ENCODE data around the gene CCDC188. TPM values are rescaled to one million over a fixed set of nuclear protein-coding genes. Genes with fewer than 3 reads are reported as not detected.

The CCDC188 gene
- total and polyA plus RNA-seq, 2 of the 13 experiments (the other 11 are each of a cell fraction or from before 2014, with no cell fraction given): not detected

DNA sequence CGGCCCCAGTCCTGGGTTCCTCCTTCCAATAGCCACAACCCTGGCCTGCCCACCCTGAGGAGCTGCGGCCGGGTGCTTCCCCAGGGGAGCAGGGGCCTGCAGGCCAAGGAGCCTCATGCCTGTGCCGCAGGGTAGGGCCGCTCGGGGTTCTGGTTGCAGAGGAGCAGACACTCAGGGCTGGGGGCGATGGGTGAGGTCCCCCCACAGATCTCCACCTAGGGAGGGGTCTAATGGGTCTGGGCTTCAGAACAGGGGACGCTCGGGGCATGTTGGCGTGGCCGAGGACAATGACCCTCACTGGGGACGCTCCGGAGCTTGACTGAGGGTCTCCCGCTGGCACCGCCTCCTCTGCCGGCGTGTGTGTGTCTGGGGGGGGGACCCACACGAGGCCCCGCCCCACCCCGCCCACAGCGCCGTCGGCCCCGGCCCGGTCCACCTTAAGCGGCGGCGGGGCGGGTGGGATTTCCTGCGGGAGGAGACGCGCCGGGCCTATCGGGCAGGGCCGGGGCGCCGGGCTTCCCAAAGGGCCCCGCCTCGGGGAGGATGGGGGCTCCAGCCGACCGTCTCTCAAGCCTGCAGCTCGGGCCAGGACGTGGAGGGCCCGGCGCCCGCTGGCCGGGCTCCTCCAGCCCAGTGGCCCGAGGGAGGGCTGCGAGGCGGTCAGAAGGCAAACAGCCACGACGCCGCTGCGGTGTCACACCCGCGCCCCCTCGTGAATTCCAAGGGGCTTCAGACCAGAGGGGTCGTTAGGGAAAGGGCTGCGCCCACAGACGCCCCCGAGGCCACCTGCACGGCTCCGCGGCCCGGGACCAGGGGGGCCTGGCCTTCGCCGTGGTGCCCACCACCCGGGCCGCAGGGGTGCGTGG lies 19.9 kb downstream of the CCDC188 start (continued):
- TF ChIP-seq, protein P1, sequence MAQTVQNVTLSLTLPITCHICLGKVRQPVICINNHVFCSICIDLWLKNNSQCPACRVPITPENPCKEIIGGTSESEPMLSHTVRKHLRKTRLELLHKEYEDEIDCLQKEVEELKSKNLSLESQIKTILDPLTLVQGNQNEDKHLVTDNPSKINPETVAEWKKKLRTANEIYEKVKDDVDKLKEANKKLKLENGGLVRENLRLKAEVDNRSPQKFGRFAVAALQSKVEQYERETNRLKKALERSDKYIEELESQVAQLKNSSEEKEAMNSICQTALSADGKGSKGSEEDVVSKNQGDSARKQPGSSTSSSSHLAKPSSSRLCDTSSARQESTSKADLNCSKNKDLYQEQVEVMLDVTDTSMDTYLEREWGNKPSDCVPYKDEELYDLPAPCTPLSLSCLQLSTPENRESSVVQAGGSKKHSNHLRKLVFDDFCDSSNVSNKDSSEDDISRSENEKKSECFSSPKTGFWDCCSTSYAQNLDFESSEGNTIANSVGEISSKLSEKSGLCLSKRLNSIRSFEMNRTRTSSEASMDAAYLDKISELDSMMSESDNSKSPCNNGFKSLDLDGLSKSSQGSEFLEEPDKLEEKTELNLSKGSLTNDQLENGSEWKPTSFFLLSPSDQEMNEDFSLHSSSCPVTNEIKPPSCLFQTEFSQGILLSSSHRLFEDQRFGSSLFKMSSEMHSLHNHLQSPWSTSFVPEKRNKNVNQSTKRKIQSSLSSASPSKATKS (CRISPR knock-in tag; IDR thresholded peaks at IDR 0.05): no peak
- TF ChIP-seq NCOR1 (IDR thresholded peaks at IDR 0.05; ENCODE audit: borderline replicate concordance, low read length) (no peak), REPIN1 (CRISPR knock-in tag; IDR thresholded peaks at IDR 0.05; ENCODE audit: borderline replicate concordance, low read depth) (no peak), HOXA7 (CRISPR knock-in tag; IDR thresholded peaks at IDR 0.05) (no peak), ZBTB7B (CRISPR knock-in tag; IDR thresholded peaks at IDR 0.05) (peak; percentile 26; the same call in 1 of the 2 replicates), ELF3 (CRISPR knock-in tag; IDR thresholded peaks at IDR 0.05) (no peak), ZNF446 (CRISPR knock-in tag; IDR thresholded peaks at IDR 0.05) (no peak), ZFX (CRISPR knock-in tag; IDR thresholded peaks at IDR 0.05; ENCODE audit: low read depth) (peak; percentile 71), ZNF674 (CRISPR knock-in tag; IDR thresholded peaks at IDR 0.05; ENCODE audit: low read depth) (no peak), MAFG (CRISPR knock-in tag; IDR thresholded peaks at IDR 0.05) (no peak)
- TF ChIP-seq, protein P2, sequence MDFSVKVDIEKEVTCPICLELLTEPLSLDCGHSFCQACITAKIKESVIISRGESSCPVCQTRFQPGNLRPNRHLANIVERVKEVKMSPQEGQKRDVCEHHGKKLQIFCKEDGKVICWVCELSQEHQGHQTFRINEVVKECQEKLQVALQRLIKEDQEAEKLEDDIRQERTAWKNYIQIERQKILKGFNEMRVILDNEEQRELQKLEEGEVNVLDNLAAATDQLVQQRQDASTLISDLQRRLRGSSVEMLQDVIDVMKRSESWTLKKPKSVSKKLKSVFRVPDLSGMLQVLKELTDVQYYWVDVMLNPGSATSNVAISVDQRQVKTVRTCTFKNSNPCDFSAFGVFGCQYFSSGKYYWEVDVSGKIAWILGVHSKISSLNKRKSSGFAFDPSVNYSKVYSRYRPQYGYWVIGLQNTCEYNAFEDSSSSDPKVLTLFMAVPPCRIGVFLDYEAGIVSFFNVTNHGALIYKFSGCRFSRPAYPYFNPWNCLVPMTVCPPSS (IDR thresholded peaks at IDR 0.05): no peak
- TF ChIP-seq, protein P3, sequence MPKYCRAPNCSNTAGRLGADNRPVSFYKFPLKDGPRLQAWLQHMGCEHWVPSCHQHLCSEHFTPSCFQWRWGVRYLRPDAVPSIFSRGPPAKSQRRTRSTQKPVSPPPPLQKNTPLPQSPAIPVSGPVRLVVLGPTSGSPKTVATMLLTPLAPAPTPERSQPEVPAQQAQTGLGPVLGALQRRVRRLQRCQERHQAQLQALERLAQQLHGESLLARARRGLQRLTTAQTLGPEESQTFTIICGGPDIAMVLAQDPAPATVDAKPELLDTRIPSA (CRISPR knock-in tag; IDR thresholded peaks at IDR 0.05; ENCODE audit: borderline replicate concordance): no peak
- TF ChIP-seq, protein P4, sequence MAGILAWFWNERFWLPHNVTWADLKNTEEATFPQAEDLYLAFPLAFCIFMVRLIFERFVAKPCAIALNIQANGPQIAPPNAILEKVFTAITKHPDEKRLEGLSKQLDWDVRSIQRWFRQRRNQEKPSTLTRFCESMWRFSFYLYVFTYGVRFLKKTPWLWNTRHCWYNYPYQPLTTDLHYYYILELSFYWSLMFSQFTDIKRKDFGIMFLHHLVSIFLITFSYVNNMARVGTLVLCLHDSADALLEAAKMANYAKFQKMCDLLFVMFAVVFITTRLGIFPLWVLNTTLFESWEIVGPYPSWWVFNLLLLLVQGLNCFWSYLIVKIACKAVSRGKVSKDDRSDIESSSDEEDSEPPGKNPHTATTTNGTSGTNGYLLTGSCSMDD (CRISPR knock-in tag; IDR thresholded peaks at IDR 0.05): no peak
- TF ChIP-seq, protein P5, sequence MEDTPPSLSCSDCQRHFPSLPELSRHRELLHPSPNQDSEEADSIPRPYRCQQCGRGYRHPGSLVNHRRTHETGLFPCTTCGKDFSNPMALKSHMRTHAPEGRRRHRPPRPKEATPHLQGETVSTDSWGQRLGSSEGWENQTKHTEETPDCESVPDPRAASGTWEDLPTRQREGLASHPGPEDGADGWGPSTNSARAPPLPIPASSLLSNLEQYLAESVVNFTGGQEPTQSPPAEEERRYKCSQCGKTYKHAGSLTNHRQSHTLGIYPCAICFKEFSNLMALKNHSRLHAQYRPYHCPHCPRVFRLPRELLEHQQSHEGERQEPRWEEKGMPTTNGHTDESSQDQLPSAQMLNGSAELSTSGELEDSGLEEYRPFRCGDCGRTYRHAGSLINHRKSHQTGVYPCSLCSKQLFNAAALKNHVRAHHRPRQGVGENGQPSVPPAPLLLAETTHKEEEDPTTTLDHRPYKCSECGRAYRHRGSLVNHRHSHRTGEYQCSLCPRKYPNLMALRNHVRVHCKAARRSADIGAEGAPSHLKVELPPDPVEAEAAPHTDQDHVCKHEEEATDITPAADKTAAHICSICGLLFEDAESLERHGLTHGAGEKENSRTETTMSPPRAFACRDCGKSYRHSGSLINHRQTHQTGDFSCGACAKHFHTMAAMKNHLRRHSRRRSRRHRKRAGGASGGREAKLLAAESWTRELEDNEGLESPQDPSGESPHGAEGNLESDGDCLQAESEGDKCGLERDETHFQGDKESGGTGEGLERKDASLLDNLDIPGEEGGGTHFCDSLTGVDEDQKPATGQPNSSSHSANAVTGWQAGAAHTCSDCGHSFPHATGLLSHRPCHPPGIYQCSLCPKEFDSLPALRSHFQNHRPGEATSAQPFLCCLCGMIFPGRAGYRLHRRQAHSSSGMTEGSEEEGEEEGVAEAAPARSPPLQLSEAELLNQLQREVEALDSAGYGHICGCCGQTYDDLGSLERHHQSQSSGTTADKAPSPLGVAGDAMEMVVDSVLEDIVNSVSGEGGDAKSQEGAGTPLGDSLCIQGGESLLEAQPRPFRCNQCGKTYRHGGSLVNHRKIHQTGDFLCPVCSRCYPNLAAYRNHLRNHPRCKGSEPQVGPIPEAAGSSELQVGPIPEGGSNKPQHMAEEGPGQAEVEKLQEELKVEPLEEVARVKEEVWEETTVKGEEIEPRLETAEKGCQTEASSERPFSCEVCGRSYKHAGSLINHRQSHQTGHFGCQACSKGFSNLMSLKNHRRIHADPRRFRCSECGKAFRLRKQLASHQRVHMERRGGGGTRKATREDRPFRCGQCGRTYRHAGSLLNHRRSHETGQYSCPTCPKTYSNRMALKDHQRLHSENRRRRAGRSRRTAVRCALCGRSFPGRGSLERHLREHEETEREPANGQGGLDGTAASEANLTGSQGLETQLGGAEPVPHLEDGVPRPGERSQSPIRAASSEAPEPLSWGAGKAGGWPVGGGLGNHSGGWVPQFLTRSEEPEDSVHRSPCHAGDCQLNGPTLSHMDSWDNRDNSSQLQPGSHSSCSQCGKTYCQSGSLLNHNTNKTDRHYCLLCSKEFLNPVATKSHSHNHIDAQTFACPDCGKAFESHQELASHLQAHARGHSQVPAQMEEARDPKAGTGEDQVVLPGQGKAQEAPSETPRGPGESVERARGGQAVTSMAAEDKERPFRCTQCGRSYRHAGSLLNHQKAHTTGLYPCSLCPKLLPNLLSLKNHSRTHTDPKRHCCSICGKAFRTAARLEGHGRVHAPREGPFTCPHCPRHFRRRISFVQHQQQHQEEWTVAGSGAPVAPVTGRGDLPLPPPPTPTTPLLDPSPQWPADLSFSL (CRISPR knock-in tag; IDR thresholded peaks at IDR 0.05): no peak
